22Rv1 (cell line): ENCODE measurements around the gene CALCR.

Experiments
- ZFX ChIP-seq: fragments of 450-650 bp; IDR thresholded peaks from 2 replicates; pipeline ENCODE4 v1.6.1; 2017; ENCODE audit warnings: antibody characterized with exemption, borderline replicate concordance
- TF ChIP-seq, protein P1 (sequence below): fragments of 450-650 bp; IDR thresholded peaks from 2 replicates; pipeline ENCODE4 v1.5.1; 2017; ENCODE audit warnings: mild to moderate bottlenecking

DNA sequence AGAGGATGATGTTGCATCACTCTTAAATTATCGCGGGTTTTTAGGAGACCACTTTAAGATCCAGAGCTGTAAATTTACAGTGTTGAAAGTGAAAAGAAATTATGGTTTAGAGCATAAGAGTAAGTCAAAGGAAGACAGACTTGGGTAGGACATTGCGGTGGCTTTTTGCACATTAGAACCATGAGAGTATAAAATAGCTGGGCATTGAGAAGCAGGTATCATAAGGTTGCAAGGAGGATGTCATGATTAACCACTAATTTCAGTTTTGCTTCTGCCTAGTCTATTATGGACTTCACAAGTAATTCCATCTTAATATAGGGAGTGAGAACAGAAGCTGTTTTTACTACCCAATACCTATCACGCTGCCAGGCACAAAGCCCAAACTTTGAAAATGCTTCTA, 57.7 kb downstream of the CALCR start:
- TF ChIP-seq, protein P1, sequence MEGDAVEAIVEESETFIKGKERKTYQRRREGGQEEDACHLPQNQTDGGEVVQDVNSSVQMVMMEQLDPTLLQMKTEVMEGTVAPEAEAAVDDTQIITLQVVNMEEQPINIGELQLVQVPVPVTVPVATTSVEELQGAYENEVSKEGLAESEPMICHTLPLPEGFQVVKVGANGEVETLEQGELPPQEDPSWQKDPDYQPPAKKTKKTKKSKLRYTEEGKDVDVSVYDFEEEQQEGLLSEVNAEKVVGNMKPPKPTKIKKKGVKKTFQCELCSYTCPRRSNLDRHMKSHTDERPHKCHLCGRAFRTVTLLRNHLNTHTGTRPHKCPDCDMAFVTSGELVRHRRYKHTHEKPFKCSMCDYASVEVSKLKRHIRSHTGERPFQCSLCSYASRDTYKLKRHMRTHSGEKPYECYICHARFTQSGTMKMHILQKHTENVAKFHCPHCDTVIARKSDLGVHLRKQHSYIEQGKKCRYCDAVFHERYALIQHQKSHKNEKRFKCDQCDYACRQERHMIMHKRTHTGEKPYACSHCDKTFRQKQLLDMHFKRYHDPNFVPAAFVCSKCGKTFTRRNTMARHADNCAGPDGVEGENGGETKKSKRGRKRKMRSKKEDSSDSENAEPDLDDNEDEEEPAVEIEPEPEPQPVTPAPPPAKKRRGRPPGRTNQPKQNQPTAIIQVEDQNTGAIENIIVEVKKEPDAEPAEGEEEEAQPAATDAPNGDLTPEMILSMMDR, result no peak
- no peak for TF ChIP-seq ZFX
